Erythroblast (primary cell): Measurements from ENCODE around the gene HOXA4.

Source experiments
- DNase-seq, 2 experiments: peaks; one replicate each; lab custom pipeline; 2025; lab: John Stamatoyannopoulos, UW
- GATA1 ChIP-seq: IDR thresholded peaks from 2 replicates; pipeline ENCODE4 v1.6.1; 2011; ENCODE audit warnings: low read depth, mild to moderate bottlenecking, control low read depth, low read length, moderate library complexity
- POLR2A ChIP-seq: IDR thresholded peaks from 2 replicates; pipeline ENCODE4 v1.6.1; 2011; ENCODE audit warnings: mild to moderate bottlenecking, low read length

Gene HOXA4

DNA sequence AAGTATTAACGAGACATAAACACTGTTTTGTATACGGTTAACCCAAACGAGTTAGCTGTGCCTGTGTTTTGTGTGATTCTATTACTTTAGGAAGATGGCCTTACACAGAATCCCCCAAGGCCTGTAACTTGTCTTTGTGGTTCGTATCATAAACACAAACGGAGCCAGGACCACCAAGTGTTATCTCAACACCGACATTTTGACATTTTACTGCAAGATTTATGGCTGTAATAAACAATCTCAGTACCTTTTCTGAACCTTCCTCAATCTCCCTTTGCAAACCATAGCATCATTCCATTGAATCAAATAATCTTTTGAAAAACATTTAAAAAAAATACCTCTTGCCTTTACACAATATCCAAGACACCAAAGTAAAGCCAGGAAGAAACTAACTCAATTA lies 2.4 kb upstream of the HOXA4 start:
- no peak for TF ChIP-seq GATA1
- no peak for TF ChIP-seq POLR2A
- DNase-seq: no peak

DNA sequence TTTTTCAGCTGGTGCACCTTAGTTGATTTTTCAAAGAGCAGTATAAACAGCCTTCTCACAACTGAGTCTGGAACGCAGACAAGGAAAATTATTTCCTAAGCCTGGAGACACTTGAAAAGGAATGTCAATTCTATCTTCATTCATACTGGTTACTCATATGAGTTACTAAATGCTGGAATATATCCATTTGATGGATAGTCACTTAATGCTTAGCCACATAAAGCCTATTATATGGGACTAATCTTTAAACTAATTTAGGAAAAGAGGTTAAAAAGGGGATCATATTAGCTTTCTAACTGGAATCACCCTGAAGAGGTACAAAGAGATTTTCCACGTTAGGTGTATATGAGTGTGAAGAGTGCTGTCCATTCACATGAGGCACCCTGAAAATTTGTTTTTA lies 1.7 kb upstream of the HOXA4 start:
- DNase-seq: no peak
- TF ChIP-seq POLR2A (no peak), GATA1 (no peak)

DNA sequence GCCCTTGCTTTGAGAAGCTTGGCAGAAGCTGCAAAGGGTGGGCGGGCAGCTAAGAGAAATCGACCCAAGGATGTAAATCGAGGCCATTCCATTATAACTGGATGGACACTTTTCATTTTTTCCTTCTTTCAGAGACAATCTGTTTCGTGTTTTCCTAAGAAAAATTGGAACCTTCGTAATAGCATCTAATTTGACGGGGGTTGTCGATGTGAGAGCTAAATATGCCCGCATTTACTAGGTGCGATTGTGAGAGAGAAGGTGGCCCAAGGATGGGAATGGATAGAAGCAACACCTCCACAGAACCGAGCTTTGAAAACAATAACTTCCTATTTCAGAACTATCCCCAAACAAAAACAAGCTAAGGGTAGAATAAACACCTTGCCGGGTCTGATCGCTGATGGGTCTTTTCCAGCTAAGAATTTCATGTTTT lies 848 bp upstream of the HOXA4 start:
- no peak for TF ChIP-seq POLR2A
- no peak for TF ChIP-seq GATA1
- DNase-seq: no peak

DNA sequence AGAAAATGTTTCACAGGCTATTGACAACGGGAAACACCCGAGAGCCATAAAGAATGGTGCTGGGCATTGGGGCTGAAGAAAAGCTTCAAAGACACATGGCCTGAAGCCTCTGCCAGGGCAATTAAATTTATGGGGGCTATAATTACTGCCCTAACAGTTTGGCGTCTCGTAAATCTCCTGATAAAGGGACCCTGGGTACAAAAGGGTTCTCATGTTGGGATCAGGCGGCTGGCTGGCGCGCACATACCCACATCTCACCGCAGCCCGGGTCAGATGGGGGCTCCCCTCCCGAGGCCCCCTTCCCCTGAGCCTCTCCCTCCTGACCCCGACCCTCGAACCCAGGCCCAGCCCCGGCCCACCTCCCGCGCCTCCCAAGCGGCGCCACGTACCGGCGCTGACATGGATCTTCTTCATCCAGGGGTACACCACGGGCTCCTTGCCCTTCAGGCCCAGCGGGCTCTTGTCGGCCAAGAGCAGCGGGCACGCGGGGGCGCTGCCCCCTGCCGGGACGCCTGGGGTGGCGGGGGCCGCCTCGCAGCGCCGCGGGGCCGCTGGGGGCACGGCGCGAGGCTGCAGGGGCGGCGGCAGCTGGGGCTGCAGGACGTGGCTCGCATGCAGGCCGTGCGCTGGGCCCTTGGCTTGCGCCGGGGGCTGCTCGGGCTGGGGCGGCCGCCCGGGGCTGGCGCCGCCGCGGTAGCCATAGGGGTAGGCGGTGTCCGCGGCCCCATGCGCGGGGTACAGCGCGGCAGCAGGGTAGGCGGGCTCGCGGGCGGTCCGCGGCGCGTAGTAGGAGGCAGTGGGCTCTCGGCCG lies 623 bp downstream of the HOXA4 start:
- DNase-seq: peak; percentile 29 to 34

DNA sequence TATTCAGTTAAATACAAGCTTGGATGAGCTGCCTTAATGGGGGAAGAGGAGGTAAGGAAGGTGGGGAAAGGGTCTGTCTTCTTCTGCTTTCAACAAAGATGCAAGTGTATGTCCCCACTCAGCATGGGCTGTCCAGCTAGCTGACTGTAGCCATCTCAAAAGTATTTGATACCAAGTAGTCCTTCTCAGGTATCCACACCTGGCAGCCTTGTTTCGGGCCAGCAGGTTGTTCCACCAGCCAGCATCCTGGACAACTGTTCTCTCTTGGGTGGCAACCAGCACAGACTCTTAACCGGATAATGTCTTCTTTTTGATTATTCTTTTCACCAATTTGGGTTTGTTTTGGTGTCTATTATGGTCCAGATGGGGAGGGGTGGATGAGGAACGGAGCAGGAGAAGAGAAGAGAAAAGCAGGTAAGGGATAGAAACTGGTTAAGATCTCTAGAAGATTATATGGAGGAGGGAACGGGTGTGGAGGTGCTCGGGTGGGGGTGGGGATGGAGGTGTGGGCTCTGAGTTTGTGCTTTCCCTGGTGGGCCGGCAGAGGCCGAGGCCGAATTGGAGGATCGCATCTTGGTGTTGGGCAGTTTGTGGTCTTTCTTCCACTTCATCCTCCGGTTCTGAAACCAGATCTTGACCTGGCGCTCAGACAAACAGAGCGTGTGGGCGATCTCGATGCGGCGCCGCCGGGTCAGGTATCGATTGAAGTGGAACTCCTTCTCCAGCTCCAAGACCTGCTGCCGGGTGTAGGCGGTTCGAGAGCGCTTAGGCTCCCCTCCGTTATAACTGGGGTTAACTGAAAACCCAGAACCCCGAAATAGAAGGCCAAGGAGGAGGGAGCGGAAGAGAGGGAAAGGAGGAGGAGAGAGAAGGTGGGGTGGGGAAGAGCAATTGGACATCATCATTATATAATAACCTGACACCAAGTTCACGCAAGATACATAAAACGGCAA lies 1.5 kb downstream of the HOXA4 start:
- no peak for TF ChIP-seq GATA1

More for the DNA sequence above, 623 bp downstream of the HOXA4 start:
- no peak for TF ChIP-seq POLR2A
- TF ChIP-seq GATA1: no peak

DNA sequence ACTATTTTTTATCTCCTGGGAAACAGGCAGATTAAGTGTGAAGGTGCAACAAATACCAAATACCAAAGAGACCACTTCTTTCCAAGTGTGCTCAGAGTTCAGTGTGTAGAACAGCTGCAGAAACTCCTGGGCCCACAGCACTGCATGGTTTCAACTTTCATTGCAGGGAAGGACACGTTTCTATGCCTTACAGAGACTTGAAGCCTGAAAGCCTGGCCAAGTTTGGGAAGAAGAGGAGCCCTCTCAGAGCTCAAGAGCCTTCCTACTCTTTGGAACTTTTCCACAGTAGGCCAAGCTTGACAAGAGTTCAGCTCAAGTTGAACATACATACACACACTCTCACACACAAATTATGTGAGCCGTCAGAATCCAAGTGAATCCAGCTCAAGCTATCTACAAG lies 2.5 kb downstream of the HOXA4 start:
- DNase-seq: no peak
- TF ChIP-seq POLR2A (no peak), GATA1 (no peak)

More for the DNA sequence above, 1.5 kb downstream of the HOXA4 start:
- DNase-seq: no peak

DNA sequence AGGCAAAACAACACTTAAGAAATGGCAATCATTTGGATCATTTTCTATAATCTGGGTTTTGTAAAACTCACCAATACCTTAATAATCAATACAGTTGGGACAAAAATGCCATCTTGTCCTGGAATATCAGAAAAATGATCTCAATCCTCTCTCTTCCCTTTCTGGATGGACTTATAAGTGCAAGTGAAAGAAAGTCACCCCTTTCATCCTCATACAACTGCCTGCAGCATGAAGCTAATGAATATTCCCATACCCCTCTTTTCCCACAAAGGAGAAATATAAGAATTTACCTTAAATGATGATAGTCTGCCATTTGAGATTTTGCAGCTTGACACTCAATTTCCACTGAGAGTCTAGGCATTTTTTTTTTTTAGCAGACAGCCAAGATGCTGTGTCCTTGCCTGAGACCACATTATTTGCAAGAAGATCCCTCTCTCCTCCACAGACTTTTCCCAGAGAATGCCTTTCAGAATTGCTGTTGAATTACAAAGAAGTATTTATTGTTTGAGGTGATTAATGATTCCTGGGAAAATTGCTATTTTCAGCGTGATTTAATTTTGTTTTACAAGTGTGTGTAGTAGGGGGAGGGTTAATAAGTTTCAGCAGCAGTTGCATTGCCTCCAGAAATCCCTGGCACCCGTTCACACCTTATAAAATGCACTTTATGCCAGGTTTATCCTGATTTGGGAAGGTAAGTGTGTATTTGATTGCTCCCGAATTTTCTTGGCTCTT lies 3.8 kb downstream of the HOXA4 start:
- DNase-seq: no peak
- TF ChIP-seq POLR2A: no peak
- no peak for TF ChIP-seq GATA1

DNA sequence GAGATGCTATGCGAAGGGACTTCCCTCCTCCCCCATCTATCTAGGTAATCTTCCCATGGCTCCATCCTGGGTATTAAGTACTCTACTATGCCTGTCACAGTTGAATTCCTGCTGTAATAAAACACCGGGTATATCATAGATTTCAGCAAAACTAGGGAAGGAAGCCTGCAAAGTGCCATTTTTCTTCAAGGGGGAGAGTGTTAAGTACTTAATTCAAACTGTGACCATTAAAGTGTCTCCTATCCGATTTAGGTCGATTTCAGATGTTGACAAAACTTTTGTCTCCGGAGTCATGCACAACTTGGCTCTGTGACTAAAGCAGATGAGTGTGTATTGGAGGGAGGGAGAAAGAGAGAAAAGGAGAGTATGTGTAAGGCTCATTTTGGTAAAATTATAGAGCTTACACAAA lies 4.6 kb downstream of the HOXA4 start:
- TF ChIP-seq GATA1: no peak
- no peak for TF ChIP-seq POLR2A
- no peak for DNase-seq

DNA sequence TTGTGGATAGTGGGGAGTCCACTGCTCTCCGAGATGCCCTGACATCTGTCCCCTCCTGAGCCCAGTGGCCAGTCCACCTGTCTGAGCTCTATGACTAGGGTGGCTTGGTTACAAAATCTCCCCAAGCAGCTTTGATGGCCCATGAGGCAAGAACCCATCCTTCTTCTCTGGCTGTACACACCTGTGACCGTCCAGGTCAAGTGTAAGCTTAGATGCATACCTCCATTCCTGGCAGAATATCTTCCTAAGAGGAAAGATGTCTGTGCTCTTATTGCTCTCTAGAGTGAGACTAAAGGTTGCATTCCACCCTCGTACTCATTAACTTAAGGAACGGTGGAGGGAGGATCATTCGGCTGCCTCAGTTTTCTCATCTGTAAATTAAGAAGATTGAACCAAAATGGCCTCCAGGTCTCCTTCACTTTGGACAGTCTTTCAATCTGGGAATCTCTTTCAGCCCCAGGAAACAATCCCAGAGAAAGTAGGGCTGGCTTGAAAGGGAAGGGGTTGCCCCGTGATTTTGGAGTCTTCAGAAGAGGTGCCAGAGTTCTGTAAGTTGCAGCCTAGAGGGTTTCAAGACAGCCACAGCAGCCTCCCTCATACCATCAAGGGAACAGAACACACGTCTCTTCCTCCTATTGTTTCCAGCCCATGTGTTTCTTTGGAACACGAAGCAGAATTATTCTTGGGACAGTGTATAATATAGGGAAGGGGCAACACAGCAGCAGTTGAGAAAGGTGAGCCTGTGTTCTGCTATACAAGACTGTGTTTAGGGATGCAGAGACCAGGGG lies 5.5 kb downstream of the HOXA4 start:
- TF ChIP-seq GATA1 (no peak), POLR2A (no peak)
- no peak for DNase-seq

DNA sequence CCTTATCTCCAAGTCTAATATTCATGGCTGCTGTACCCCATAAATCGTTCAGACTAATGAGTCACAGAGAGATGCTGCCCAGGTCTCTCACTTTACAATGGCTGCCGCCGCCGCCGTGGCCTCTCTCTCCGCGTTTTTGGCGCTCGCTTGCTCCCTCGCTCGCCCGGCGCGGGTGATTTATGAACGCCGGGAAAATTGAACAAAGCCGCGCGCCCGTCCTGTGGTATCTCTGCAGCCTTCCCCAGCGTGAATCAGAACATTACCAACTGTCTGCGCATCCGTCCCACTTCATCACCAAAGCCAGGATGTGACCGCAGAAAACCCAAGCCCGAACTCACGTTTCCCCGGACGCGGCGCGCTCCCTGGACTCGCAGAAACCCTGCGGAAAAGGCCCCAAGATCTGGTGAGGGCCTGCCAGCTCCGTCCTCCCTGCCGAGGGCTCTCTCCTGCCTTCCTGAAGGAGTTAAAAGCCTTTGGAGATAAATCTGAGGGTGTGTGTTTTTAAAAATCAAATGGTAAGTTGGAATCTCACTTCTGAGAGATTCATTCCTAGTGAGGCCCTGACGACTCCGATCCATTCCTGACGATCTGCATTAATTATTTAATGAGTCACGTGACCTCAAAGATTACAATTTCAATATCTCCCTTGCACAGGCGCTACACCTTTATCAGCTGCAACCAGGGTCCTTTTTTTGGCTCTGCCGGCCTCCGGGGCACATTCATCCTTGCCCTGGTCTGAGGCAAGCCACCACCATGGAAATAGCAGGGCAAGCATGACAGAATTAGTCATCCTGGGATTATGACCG lies 6.3 kb downstream of the HOXA4 start:
- DNase-seq: no peak
- TF ChIP-seq POLR2A (no peak), GATA1 (no peak)

DNA sequence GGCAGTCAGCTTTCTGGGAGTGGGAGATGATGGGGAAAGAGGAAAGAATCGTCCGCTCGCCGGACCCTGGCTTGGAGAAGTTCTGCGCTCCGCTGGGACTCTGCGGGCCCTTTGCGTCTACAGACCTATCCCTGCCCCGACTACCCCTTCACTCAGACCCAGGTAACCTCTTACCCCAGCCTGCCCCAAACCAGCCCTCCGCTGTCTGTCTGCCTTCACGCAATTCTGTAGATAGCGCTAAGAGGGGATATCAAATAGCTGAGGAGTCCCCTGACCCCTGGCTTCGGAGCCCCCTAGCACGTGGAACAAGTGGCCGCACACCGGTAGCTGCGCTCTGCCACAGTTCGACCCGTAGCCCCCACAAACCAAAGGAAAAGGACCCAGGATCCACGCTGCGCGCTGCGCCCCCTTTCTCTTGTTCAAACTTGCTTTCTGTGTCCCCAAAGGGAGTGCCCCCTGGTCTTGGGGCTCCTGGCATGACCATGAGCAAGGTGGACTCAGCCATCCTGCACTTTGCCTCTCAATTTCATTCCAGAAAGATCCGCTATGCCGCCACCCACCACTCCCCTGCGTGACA lies 7.0 kb downstream of the HOXA4 start:
- no peak for DNase-seq
- TF ChIP-seq GATA1 (no peak), POLR2A (no peak)
